T-helper 1 cell (primary cell): ENCODE results near the gene ANO4.
"Not testable (repeated sequence)": the region's sequence is repeated elsewhere in the genome, so short reads cannot be mapped to it uniquely, and the experiment has no call there.

Source experiments
- DNase-seq, 5 donors: peaks; one replicate each; pipeline ENCODE4 v3.0.0-alpha.2; 2012 to 2020

Gene ANO4

GRCh38 chr12:101051151-101051550, 256.6 kb downstream of the ANO4 start:
- DNase-seq, result no peak

- no peak for DNase-seq
Observed at GRCh38 chr12:101051901-101052550, 257.4 kb downstream of the ANO4 start.

GRCh38 chr12:101053203-101053602, 258.6 kb downstream of the ANO4 start:
- no peak for DNase-seq

GRCh38 chr12:101055940-101056339, 261.4 kb downstream of the ANO4 start:
- DNase-seq, result no peak

GRCh38 chr12:101062508-101062907, 267.9 kb downstream of the ANO4 start:
- not testable (repeated sequence) for DNase-seq

- DNase-seq, result no peak
Observed at GRCh38 chr12:101064721-101065120, 270.1 kb downstream of the ANO4 start.

GRCh38 chr12:101066489-101066888, 271.9 kb downstream of the ANO4 start:
- DNase-seq, result no peak

GRCh38 chr12:101068402-101068801, 273.8 kb downstream of the ANO4 start:
- no peak for DNase-seq

- no peak for DNase-seq
Observed at GRCh38 chr12:101068836-101069235, 274.3 kb downstream of the ANO4 start.

- DNase-seq, result peak in 1 of 5 donors; percentile 10
Observed at GRCh38 chr12:101074940-101075680, 280.5 kb downstream of the ANO4 start.

- no peak for DNase-seq
Observed at GRCh38 chr12:101076921-101077320, 282.3 kb downstream of the ANO4 start.

- peak in 1 of 5 donors; percentile 26 for DNase-seq
Observed at GRCh38 chr12:101077791-101078528, 283.4 kb downstream of the ANO4 start.

GRCh38 chr12:101078536-101079285, 284.1 kb downstream of the ANO4 start:
- DNase-seq, result peak in 1 of 5 donors; percentile 37

- DNase-seq, result no peak
Observed at GRCh38 chr12:101082706-101083105, 288.1 kb downstream of the ANO4 start.

- no peak for DNase-seq
Observed at GRCh38 chr12:101086490-101087135, 292.0 kb downstream of the ANO4 start.

GRCh38 chr12:101087920-101088319, 293.3 kb downstream of the ANO4 start:
- DNase-seq, result no peak

GRCh38 chr12:101089271-101089670, 294.7 kb downstream of the ANO4 start:
- no peak for DNase-seq

- DNase-seq, result not testable (repeated sequence)
Observed at GRCh38 chr12:101090222-101090621, 295.6 kb downstream of the ANO4 start.

- no peak for DNase-seq
Observed at GRCh38 chr12:101097829-101098580, 303.4 kb downstream of the ANO4 start.

GRCh38 chr12:101107032-101107763, 312.6 kb downstream of the ANO4 start:
- DNase-seq, result no peak

- no peak for DNase-seq
Observed at GRCh38 chr12:101108130-101108529, 313.6 kb downstream of the ANO4 start.
